ENCODE measurements around the gene EHF.
A peak's percentile ranks its signal among the peaks of the same experiment; 100 is the strongest.
"Not testable (repeated sequence)": the region's sequence is repeated elsewhere in the genome, so short reads cannot be mapped to it uniquely, and the experiment has no call there.

Gene EHF

DNA sequence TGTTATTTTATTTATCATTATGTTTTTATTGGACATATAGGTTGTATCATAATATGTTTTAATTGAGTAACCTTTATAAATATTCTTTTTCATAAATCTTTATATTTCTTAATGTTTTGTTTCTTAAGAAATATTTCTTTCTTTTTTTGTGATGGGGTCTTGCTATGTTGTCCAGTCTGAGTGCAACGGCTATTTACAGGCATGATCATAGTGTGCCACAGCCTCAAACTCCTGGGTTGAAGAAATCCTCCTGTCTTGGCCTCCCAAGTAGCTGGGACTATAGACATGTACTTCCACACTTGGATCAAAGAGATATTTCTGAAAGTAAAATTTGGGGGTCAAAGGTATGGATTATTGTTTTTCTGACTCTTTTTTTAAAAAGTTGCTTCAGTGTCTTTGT is 53.1 kb downstream of the EHF start:
- no peak for DNase-seq (ENCODE audit: low spot score in 2 of 2)
- no peaks in the 10 kb centered on the region for H3K9me3 Mint-ChIP-seq
- ATAC-seq (replicated peaks; ENCODE audit: extremely low read depth, poor library complexity, severe bottlenecking), result no peak
- no peaks in the 10 kb centered on the region for H3K36me3 Mint-ChIP-seq (ENCODE audit: insufficient read depth)
- H3K4me3 Mint-ChIP-seq, result no peak overlapping the region
- H3K4me1 Mint-ChIP-seq, result no peaks in the 10 kb centered on the region
- H3K27ac Mint-ChIP-seq (ENCODE audit: low read depth), result no peak overlapping the region
- H3K27me3 Mint-ChIP-seq, result peaks cover 80% of the 10 kb centered on the region

DNA sequence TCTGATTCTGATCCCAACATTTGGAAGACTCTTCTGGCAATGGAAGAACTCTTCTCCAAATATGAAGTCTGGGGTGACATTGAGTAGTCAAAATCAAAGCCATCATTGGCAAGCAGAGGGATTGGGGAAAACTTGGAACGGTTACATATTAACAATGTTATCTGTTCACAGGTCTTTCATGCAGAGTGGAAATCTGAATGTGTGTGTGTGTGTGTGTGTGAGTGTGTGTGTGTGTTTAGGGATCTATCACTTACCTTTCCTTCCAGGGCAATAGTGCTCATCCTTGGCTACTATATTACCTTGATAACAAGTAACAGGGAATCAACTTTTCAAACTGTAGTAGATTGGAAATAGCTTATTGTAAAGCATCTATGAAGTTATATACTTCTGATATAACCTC is 55.3 kb downstream of the EHF start:
- no peaks in the 10 kb centered on the region for H3K4me1 Mint-ChIP-seq
- no peak for ATAC-seq (replicated peaks; ENCODE audit: extremely low read depth, poor library complexity, severe bottlenecking)
- no peaks in the 10 kb centered on the region for H3K9me3 Mint-ChIP-seq
- no peak overlapping the region for H3K27ac Mint-ChIP-seq (ENCODE audit: low read depth)
- H3K36me3 Mint-ChIP-seq (ENCODE audit: insufficient read depth), result no peaks in the 10 kb centered on the region
- H3K27me3 Mint-ChIP-seq, result peaks cover 76% of the 10 kb centered on the region
- H3K4me3 Mint-ChIP-seq, result no peak overlapping the region
- no peak for DNase-seq (ENCODE audit: low spot score in 2 of 2)

DNA sequence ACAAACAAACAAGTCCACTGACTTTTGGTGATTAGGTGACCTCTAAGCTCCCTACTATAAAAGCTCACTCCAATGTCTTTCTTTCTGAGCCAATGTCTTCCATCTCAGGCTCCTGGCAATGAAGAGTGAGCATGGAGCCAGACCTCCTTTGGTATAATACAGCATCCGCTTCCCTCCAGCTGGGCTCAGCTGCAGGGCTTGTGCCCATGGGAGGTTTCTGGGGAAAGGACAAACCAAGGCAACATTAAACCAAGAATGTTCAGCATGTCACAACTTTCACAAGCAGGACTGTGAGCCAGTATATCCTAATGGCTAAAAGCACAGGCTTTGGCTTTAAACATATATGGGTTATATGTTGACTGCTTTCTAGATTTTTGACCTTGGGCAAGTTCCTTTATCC is 58.8 kb downstream of the EHF start:
- H3K4me3 Mint-ChIP-seq, result no peak overlapping the region
- no peak for ATAC-seq (replicated peaks; ENCODE audit: extremely low read depth, poor library complexity, severe bottlenecking)
- DNase-seq (ENCODE audit: low spot score in 2 of 2), result no peak
- peaks cover 42% of the 10 kb centered on the region for H3K27me3 Mint-ChIP-seq
- no peaks in the 10 kb centered on the region for H3K4me1 Mint-ChIP-seq
- no peaks in the 10 kb centered on the region for H3K36me3 Mint-ChIP-seq (ENCODE audit: insufficient read depth)
- H3K9me3 Mint-ChIP-seq, result no peaks in the 10 kb centered on the region
- no peak overlapping the region for H3K27ac Mint-ChIP-seq (ENCODE audit: low read depth)

DNA sequence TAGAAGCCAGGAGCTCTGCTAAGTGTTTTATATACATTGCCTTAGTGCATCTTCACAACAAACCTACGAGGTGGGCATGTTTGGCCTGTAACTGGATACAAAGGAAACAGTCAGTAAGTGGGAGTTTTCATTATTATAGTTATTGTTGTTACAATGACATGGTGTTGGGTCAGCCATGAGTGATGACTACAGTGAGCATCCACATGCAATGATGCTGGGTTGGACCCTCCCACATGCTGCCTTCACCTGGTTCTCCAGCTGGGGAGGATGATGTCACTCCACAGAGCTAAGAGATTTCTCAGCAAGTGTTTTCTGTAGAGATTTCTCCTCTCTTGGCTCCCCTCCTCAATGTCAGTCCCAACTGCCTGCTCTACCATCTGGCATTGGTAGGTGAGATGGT is 59.3 kb downstream of the EHF start:
- Mint-ChIP-seq H3K36me3 (ENCODE audit: insufficient read depth) (no peaks in the 10 kb centered on the region), H3K4me1 (no peaks in the 10 kb centered on the region), H3K27me3 (peaks cover 37% of the 10 kb centered on the region), H3K4me3 (no peak overlapping the region), H3K27ac (ENCODE audit: low read depth) (no peak overlapping the region), H3K9me3 (no peaks in the 10 kb centered on the region)
- no peak for ATAC-seq (replicated peaks; ENCODE audit: extremely low read depth, poor library complexity, severe bottlenecking)
- no peak for DNase-seq (ENCODE audit: low spot score in 2 of 2)

DNA sequence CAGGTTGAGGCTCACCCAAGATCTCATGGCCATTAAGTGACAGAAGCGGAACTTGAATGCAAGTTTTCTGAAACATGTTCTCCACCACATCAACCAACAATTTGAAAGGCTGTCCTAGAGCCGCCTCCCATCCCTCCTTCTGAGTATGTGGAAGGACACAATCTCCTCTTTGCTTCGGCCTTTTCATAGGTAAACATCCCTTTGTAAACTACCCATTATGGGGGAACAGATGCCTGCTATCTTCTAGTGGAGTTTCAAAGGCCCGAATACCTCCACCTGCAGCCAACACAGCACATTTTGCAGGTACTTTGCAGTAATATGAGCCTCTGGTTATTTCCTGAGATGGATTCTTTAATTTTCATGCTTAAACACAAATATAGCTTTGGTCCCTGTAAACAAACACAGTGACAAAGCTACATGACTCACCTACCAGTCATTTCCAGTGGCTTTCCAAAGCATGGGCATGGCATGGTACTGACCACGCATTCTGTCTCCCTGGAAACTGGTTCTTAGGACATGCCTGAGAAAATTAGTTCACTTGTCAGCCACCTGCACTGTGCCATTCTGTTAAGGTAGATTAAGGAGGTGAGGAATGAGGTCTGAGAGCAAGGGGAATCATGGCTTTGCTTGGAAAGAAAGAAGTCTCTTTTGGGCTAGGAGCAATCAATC is 60.2 kb downstream of the EHF start:
- Mint-ChIP-seq H3K4me3 (no peak overlapping the region), H3K36me3 (ENCODE audit: insufficient read depth) (no peaks in the 10 kb centered on the region), H3K9me3 (no peaks in the 10 kb centered on the region), H3K27me3 (peaks cover 28% of the 10 kb centered on the region), H3K27ac (ENCODE audit: low read depth) (no peak overlapping the region), H3K4me1 (no peaks in the 10 kb centered on the region)
- DNase-seq (ENCODE audit: low spot score in 2 of 2) (no peak), ATAC-seq (replicated peaks; ENCODE audit: extremely low read depth, poor library complexity, severe bottlenecking) (no peak)

DNA sequence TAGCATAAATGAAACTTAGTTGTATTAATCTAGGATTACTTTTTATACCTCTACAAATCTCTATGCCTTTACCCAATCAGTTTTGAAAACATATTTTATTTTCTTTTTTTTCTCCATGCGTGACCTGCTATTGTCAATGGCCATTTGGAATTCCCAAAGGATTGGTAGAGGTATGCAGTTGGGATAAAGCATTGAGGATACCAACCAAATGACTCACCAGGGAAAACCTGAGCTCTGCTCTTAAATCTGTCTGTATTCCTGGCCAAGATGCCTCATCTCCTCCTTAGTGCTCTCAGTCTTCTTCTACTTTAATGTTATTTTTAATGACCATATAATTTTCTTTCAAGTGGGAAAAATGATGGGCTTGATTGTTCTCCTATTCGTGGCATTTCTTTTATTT is 61.9 kb downstream of the EHF start:
- Mint-ChIP-seq H3K9me3 (no peaks in the 10 kb centered on the region), H3K4me3 (no peak overlapping the region), H3K27me3 (peaks cover 14% of the 10 kb centered on the region), H3K4me1 (no peaks in the 10 kb centered on the region), H3K27ac (ENCODE audit: low read depth) (no peak overlapping the region), H3K36me3 (ENCODE audit: insufficient read depth) (no peaks in the 10 kb centered on the region)
- DNase-seq (ENCODE audit: low spot score in 2 of 2) (no peak), ATAC-seq (replicated peaks; ENCODE audit: extremely low read depth, poor library complexity, severe bottlenecking) (no peak)

DNA sequence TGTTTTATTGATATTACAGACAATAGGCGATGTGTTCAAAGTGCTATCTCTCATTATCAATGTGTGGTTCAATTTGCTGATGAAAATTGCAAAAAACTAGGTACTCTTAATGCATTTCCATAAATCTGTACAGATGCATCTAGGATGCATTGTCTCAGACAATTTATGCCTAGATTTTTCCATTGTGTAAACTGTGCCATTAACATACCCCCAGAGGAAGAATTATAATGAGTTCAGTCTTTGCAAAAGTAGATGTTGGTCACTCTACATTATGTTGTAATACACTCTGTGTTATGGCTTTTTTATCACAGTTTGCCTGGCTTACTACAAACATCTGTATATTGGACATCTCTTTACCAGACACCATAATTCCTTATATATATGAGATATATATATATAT is 62.5 kb downstream of the EHF start:
- Mint-ChIP-seq H3K27me3 (peaks cover 8% of the 10 kb centered on the region), H3K27ac (ENCODE audit: low read depth) (no peak overlapping the region), H3K9me3 (no peaks in the 10 kb centered on the region), H3K4me3 (no peak overlapping the region), H3K4me1 (no peaks in the 10 kb centered on the region), H3K36me3 (ENCODE audit: insufficient read depth) (no peaks in the 10 kb centered on the region)
- DNase-seq (ENCODE audit: low spot score in 2 of 2), result no peak
- no peak for ATAC-seq (replicated peaks; ENCODE audit: extremely low read depth, poor library complexity, severe bottlenecking)

DNA sequence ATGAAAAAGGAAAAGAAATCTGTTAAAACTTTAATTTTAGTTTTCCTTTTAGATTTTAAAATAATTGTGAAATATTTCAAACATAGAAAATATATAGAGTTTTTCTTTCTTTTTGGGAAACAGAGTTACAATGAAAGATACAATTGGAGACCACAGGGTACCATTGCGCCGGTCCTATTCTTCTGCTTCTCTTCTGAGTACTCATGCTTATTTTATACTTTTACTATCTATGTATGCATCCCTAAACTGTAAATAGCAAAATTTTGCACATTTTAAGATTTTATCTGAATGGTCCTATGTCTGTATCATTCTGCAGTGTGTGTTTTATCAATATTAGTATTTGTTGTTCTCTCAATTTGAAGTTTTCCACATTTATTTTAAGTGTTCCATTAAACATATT is 65.0 kb downstream of the EHF start:
- ATAC-seq (replicated peaks; ENCODE audit: extremely low read depth, poor library complexity, severe bottlenecking) (no peak), DNase-seq (ENCODE audit: low spot score in 2 of 2) (no peak)
- Mint-ChIP-seq H3K9me3 (no peaks in the 10 kb centered on the region), H3K27me3 (no peaks in the 10 kb centered on the region), H3K36me3 (ENCODE audit: insufficient read depth) (no peaks in the 10 kb centered on the region), H3K4me3 (no peak overlapping the region), H3K4me1 (no peaks in the 10 kb centered on the region), H3K27ac (ENCODE audit: low read depth) (no peak overlapping the region)

DNA sequence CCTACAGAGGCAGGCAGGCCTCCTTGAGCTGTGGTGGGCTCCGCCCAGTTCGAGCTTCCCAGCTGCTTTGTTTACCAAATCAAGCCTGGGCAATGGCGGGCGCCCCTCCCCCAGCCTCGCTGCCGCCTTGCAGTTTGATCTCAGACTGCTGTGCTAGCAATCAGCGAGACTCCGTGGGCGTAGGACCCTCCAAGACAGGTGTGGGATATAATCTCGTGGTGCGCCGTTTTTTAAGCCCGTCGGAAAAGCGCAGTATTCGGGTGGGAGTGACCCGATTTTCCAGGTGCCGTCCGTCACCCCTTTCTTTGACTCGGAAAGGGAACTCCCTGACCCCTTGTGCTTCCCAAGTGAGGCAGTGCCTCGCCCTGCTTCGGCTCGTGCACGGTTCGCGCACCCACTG is 71.4 kb downstream of the EHF start:
- H3K36me3 Mint-ChIP-seq (ENCODE audit: insufficient read depth); H3K4me1 Mint-ChIP-seq; H3K9me3 Mint-ChIP-seq; H3K4me3 Mint-ChIP-seq; DNase-seq (ENCODE audit: low spot score in 2 of 2); ATAC-seq (replicated peaks; ENCODE audit: extremely low read depth, poor library complexity, severe bottlenecking); H3K27ac Mint-ChIP-seq (ENCODE audit: low read depth): not testable (repeated sequence)
- H3K27me3 Mint-ChIP-seq, result peaks cover 33% of the 10 kb centered on the region

DNA sequence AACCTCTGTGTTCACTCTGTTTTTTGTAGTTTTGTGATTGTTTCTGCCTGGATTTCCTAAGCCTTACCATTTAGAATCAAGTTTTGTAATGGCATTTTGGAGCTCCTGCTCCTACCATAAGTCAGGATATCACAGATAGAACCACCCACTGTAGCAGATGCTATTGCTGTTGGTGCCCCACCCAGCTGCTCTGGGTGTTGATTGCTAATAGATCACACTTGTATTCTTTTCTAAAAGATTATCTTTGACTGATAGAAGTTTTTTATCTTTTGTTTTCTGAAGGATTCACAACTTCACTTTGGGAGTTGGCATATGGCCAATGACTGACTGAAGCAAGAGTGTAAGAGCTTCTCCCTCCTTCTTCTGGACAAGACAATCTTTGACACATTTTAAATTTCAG is 76.0 kb downstream of the EHF start:
- H3K4me1 Mint-ChIP-seq, result no peaks in the 10 kb centered on the region
- DNase-seq (ENCODE audit: low spot score in 2 of 2), result no peak
- no peak for ATAC-seq (replicated peaks; ENCODE audit: extremely low read depth, poor library complexity, severe bottlenecking)
- H3K27me3 Mint-ChIP-seq, result peaks cover 63% of the 10 kb centered on the region
- H3K36me3 Mint-ChIP-seq (ENCODE audit: insufficient read depth), result no peaks in the 10 kb centered on the region
- H3K9me3 Mint-ChIP-seq, result peaks cover 6% of the 10 kb centered on the region
- no peak overlapping the region for H3K27ac Mint-ChIP-seq (ENCODE audit: low read depth)
- no peak overlapping the region for H3K4me3 Mint-ChIP-seq

DNA sequence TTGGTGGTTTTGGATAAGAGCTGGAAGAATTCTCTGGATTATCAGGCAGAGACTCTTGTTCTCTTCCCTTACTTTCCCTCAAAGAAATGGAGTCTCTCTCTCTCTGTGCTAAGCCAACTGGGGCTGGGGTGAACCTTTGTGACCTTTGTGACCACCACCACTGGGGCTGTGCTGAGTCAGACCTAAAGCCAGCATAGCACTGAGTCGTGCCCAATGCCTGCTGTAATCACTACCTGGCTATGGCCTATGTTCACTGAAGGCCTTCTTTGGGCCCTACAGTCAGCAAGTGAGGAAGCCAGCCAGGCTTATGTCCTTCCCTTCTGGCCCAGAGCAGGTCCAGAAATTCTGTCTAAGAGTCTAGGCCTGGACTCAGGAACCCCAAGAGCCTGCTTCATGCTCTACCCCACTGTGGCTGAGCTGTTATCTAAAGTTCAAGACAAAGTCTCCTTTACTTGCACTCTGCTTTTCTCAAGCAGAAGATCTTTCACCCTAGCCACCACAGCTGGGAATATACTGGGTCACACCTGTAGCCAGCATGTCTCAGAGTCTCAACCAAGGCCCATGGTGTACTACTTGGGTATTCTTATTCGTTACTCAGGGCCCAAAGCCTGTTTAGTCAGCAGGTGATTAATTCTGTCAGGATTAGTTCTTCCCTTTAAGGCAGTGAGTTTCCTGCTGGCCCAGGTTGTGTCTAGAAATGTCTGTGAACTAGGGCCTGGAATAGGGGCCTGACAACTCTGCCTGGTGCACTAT is 86.0 kb downstream of the EHF start:
- Mint-ChIP-seq H3K4me1 (peaks cover 11% of the 10 kb centered on the region), H3K9me3 (no peaks in the 10 kb centered on the region), H3K36me3 (ENCODE audit: insufficient read depth) (peaks cover 1% of the 10 kb centered on the region), H3K27ac (ENCODE audit: low read depth) (no peak overlapping the region), H3K27me3 (peaks cover 47% of the 10 kb centered on the region), H3K4me3 (no peak overlapping the region)
- DNase-seq (ENCODE audit: low spot score in 2 of 2) (no peak), ATAC-seq (replicated peaks; ENCODE audit: extremely low read depth, poor library complexity, severe bottlenecking) (no peak)

DNA sequence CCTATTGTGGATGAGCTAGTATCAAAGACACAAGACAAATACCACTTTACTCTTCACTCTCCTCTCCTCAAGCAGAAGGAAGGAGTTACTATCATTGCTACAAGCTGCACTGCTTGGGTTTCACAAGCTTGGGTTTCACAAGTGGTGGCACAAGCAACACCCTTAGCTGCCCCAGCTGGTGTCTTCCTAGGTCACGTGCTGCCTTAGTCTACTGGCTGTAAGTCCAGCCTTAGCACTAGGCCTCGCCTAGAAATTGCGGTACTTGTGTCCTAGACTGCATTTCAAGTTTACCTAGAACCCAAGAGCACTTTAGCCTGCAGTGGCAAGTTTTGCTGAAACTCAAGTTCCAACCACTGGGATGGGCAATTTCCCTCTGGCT is 86.6 kb downstream of the EHF start:
- no peak overlapping the region for H3K4me3 Mint-ChIP-seq
- DNase-seq (ENCODE audit: low spot score in 2 of 2) (no peak), ATAC-seq (replicated peaks; ENCODE audit: extremely low read depth, poor library complexity, severe bottlenecking) (peak; percentile 73)
- H3K36me3 Mint-ChIP-seq (ENCODE audit: insufficient read depth), result peaks cover 1% of the 10 kb centered on the region
- H3K9me3 Mint-ChIP-seq, result peaks cover 4% of the 10 kb centered on the region
- H3K27ac Mint-ChIP-seq (ENCODE audit: low read depth), result no peak overlapping the region
- H3K4me1 Mint-ChIP-seq, result peaks cover 11% of the 10 kb centered on the region
- peaks cover 44% of the 10 kb centered on the region for H3K27me3 Mint-ChIP-seq
